Vagina (tissue), 2 donors: ENCODE data around the gene TBC1D16. TPM values are rescaled to one million over a fixed set of nuclear protein-coding genes. Genes with fewer than 3 reads are reported as not detected.
A peak's percentile ranks its signal among the peaks of the same experiment; 100 is the strongest.

Experiments used
- DNase-seq, 2 donors: peaks; one replicate each; pipeline ENCODE4 v3.0.0-alpha.2; 2017; ENCODE audit errors: extremely low spot score in 2 of 2
- H3K27ac ChIP-seq: fragments of 200-600 bp; sonication (generic); one replicate; pipeline ENCODE4 v1.5.1; 2019
- H3K27me3 ChIP-seq: fragments of 200-600 bp; sonication (generic); one replicate; pipeline ENCODE4 v1.5.1; 2019
- H3K36me3 ChIP-seq, 2 donors: fragments of 200-600 bp; sonication (generic); one replicate each; pipeline ENCODE4 v1.5.1; 2017 to 2019
- H3K4me1 ChIP-seq: fragments of 200-600 bp; sonication (generic); one replicate; pipeline ENCODE4 v1.5.1; 2019
- H3K4me3 ChIP-seq, 2 donors: fragments of 200-600 bp; sonication (generic); 1 replicate in 1 of 2; 2 replicates in 1 of 2; pipeline ENCODE4 v1.5.1; 2016 to 2019
- H3K9me3 ChIP-seq: fragments of 200-600 bp; sonication (generic); one replicate; pipeline ENCODE4 v1.5.1; 2019
- POLR2A ChIP-seq, 2 donors: fragments of 450-650 bp; IDR thresholded peaks; one replicate each; pipeline ENCODE4 v1.6.1; 2017; ENCODE audit warnings: antibody characterized with exemption in 2 of 2, mild to moderate bottlenecking in 2 of 2, moderate library complexity in 2 of 2
- POLR2AphosphoS5 ChIP-seq, 2 donors: sonication (generic); formaldehyde crosslinking; IDR thresholded peaks; one replicate each; pipeline ENCODE4 v1.9.0; 2017; ENCODE audit warnings: antibody characterized with exemption in 2 of 2, mild to moderate bottlenecking in 2 of 2, low read depth in 1 of 2; ENCODE audit not compliant: insufficient read depth in 1 of 2
- intact Hi-C: fragments of 100-400 bp; cut with DNase I; formaldehyde crosslinking; loops from one replicate; pipeline ENCODE4 v1.15.1; 2023
- total RNA-seq: library from RNA; depleted of rRNA; stranded (reverse); fragments of >200 nt; gene quantifications from one replicate; pipeline ENCODE4 v1.2.3, GENCODE V29; 2016
- TF ChIP-seq, protein P1 (sequence below), 3 experiments: fragments of 450-650 bp in 2 of 3; fragments of 200-600 bp in 1 of 3; sonication (generic) in 1 of 3; IDR thresholded peaks; one replicate each; pipeline ENCODE4 v1.5.1; 2017 to 2019; ENCODE audit warnings: antibody characterized with exemption in 3 of 3, mild to moderate bottlenecking in 2 of 3, moderate library complexity in 2 of 3

Gene TBC1D16
- total RNA-seq, 1 donor from 2014 or later, result 18.2 TPM

DNA sequence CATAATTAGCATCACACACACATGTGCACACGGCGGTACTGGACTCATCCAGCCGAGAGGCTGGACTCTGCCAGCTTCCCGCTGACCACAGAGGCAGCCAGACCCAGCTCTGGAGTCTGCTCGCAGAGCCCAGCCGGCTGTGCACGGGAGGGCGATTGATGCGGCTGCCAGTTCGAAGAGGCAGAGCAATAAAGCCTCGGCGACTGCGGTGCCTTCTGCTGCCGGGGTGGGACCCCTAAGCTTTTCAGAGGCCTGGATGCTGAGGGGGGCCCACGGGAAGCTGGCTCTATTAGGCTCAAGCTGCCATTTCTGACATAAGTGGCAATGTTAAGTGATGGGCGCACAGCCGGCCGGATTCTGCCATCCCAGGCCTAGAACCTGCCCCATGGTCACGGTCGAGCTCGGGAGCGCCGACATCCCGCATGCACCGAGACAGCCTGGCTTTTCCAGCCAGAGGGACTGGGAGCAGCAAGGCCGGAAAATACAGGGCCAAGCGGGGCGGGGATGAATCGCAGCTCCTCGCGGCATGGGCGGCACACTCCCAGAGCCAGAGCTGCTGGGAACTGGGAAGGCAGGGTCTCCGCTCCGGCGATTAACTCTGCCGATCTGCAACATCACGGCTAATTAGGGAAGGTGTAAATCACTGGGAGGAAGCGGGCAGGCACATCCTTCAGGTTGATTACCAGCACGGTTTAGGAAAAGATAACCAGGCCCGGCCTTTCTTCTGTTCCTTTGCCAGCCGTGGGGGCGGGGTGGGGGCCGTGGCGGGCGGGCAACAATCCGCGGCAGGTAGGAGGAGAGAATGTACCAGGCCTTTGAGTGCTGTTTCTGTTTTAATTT lies 57.7 kb downstream of the TBC1D16 start:
- intact Hi-C loops, result no loop called here
- Histone ChIP-seq H3K4me1 (peaks cover 19% of the 10 kb centered on the region), H3K27me3 (no peaks in the 10 kb centered on the region), H3K4me3 (peak overlapping the region; percentile 4 to 18), H3K9me3 (no peaks in the 10 kb centered on the region), H3K27ac (peak overlapping the region; percentile 82), H3K36me3 (no peaks in the 10 kb centered on the region)
- DNase-seq, result no peak
- TF ChIP-seq POLR2A (IDR thresholded peaks at IDR 0.05), result no peak
- TF ChIP-seq, protein P1, sequence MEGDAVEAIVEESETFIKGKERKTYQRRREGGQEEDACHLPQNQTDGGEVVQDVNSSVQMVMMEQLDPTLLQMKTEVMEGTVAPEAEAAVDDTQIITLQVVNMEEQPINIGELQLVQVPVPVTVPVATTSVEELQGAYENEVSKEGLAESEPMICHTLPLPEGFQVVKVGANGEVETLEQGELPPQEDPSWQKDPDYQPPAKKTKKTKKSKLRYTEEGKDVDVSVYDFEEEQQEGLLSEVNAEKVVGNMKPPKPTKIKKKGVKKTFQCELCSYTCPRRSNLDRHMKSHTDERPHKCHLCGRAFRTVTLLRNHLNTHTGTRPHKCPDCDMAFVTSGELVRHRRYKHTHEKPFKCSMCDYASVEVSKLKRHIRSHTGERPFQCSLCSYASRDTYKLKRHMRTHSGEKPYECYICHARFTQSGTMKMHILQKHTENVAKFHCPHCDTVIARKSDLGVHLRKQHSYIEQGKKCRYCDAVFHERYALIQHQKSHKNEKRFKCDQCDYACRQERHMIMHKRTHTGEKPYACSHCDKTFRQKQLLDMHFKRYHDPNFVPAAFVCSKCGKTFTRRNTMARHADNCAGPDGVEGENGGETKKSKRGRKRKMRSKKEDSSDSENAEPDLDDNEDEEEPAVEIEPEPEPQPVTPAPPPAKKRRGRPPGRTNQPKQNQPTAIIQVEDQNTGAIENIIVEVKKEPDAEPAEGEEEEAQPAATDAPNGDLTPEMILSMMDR (IDR thresholded peaks at IDR 0.05), result no peak
- TF ChIP-seq POLR2AphosphoS5 (IDR thresholded peaks at IDR 0.05; ENCODE audit: insufficient read depth in 1 of 2, low read depth in 1 of 2), result no peak

- TF ChIP-seq POLR2AphosphoS5 (IDR thresholded peaks at IDR 0.05; ENCODE audit: insufficient read depth in 1 of 2, low read depth in 1 of 2), result no peak
- TF ChIP-seq POLR2A (IDR thresholded peaks at IDR 0.05), result no peak
- TF ChIP-seq, protein P1 (IDR thresholded peaks at IDR 0.05), result no peak
- H3K9me3 ChIP-seq, result no peaks in the 10 kb centered on the region
- peaks cover 19% of the 10 kb centered on the region for H3K4me1 ChIP-seq
- intact Hi-C loops, result no loop called here
- no peak overlapping the region for H3K4me3 ChIP-seq
- peaks cover 0 to 5% of the 10 kb centered on the region in 2 donors for H3K36me3 ChIP-seq
- H3K27me3 ChIP-seq, result no peaks in the 10 kb centered on the region
- no peak for DNase-seq
- H3K27ac ChIP-seq, result peak overlapping the region; percentile 82
These were observed 58.5 kb downstream of the TBC1D16 start for GRCh38 chr17:79977161-79977631.

DNA sequence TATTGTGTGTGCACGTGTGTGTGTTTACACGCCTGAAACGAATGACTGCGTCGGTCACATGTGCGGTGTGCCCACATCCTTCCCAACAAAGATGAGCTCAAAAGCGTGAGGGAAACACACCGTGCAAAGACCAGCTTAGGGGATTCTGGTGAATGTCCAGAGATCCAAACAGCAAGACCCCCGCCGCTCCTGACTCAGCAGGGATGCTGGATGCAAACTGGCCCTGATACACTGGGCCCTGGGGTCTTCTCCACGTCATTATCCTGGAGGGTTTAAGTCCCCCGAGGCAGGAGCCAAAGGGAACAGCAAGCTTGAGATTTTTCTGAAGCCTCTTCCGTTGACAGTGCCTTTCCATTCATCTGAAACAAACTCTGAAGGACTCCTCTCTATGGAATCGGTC lies 59.2 kb downstream of the TBC1D16 start:
- no peaks in the 10 kb centered on the region for H3K27me3 ChIP-seq
- intact Hi-C loops, result no loop called here
- H3K4me1 ChIP-seq, result peaks cover 19% of the 10 kb centered on the region
- peaks cover 0 to 9% of the 10 kb centered on the region in 2 donors for H3K36me3 ChIP-seq
- TF ChIP-seq, protein P1 (IDR thresholded peaks at IDR 0.05), result no peak
- TF ChIP-seq POLR2AphosphoS5 (IDR thresholded peaks at IDR 0.05; ENCODE audit: insufficient read depth in 1 of 2, low read depth in 1 of 2) (no peak), POLR2A (IDR thresholded peaks at IDR 0.05) (no peak)
- no peak overlapping the region for H3K4me3 ChIP-seq
- H3K27ac ChIP-seq, result no peak overlapping the region
- H3K9me3 ChIP-seq, result no peaks in the 10 kb centered on the region
- no peak for DNase-seq

DNA sequence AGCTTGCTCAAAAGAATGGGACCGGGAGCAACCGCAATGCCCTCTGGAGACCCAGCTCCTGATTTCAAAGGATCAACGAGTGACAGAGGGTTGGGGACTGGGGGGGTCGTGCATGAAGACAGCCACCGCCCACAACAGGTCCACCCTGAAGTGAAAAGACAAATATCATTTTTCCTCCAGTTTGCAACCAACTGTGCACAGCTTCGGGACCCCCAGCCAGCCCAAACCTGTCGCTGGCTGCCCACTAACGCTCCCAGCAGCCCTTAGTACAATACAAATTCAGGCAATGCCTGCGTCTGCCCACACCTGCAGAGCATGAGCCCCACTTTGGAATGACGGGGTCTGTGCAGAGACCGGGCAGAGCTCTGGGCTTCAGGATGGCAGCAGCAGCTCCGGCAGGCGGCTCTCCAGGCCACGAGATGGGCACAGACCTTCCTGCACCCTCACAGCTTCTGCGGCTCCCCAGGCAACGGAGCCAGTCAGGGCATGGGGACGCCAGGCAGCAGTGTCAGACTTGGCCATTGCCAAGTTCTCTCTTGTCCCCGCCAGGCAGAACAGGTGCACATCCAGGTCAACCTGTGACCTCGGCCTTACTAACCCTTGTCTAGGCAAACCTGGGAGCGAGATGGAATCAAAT lies 60.1 kb downstream of the TBC1D16 start:
- Histone ChIP-seq H3K27me3 (no peaks in the 10 kb centered on the region), H3K9me3 (no peaks in the 10 kb centered on the region), H3K27ac (no peak overlapping the region), H3K36me3 (peaks cover 0 to 9% of the 10 kb centered on the region in 2 donors), H3K4me3 (no peak overlapping the region), H3K4me1 (peaks cover 19% of the 10 kb centered on the region)
- intact Hi-C loops, result no loop called here
- TF ChIP-seq POLR2A (IDR thresholded peaks at IDR 0.05) (no peak), POLR2AphosphoS5 (IDR thresholded peaks at IDR 0.05; ENCODE audit: insufficient read depth in 1 of 2, low read depth in 1 of 2) (no peak)
- TF ChIP-seq, protein P1 (IDR thresholded peaks at IDR 0.05), result no peak
- no peak for DNase-seq
